Measurements from ENCODE around the gene CCDC191.
A peak's percentile ranks its signal among the peaks of the same experiment; 100 is the strongest.

The CCDC191 gene

DNA sequence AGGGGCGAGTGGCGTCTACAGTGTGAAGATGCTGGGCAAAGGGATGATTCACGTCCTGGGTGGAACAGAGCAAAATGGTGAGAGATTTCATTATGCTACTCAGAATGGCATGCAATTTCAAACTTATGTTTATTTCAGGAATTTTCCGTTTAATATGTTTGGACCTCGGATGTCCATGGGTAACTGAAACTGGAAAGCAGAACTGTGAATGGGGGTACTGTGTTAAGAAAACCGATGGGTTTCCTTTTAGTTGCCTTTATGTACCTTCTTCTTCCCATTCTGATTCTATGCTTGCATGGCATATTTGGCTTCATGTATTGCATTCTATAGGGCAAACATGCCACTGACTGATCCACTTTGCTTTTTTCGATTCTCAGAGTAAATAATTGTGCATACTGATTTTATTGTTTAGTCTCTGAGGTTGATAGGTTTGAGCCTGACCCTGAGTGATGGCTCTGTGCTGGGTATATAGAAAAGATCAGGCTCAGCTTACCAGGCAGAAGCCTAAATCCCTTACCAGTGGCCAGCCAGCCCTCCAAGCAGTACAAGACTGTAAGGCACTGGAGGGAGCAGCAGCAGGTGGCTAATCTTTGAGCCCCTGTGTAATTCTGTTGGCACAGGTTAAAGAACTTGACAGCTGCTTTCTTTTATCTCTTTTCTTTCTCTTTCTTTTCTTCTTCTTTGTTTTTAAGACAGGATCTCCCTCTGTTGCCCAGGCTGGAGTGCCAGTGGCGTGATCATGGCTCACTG, 4.8 kb upstream of the CCDC191 start:
- peaks cover 8 to 23% of the 10 kb centered on the region in 2 donors for H3K4me1 ChIP-seq (ENCODE audit: control insufficient read depth in 1 of 2, insufficient read depth in 2 of 2, low read length in 2 of 2)
- H3K27me3 ChIP-seq (ENCODE audit: control insufficient read depth in 1 of 2, insufficient read depth in 2 of 2, low read length in 2 of 2): no peaks in the 10 kb centered on the region
- no peak overlapping the region for H3K4me3 ChIP-seq (ENCODE audit: low read depth in 1 of 2, low read length in 2 of 2)
- H3K9me3 ChIP-seq (ENCODE audit: control insufficient read depth in 1 of 2, low read length in 2 of 2): no peaks in the 10 kb centered on the region
- no peak overlapping the region for H3K27ac ChIP-seq (ENCODE audit: low read depth, low read length)
- no peak overlapping the region for H3K9ac ChIP-seq (ENCODE audit: low read depth in 1 of 2, low read length in 2 of 2)
- peaks cover 6% of the 10 kb centered on the region in 2 donors for H3K36me3 ChIP-seq (ENCODE audit: control insufficient read depth in 1 of 2, insufficient read depth in 2 of 2, low read length in 2 of 2)

DNA sequence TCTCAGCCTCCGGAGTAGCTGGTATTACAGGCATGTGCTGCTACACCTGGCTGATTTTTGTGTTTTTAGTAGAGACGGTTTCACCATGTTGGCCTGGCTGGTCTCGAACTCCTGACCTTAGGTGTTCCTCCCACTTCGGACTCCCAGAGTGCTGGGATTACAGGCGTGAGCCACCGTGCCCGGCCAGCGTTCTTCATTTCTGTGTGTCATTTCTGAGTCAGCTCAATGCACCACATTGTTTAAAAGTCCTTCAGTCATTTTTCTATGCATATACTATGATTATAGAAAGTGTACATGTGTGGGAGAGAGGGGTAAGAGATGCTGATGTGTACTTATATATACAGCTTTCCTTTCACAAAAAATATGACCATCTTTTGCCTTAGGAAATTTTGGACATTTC, 2.3 kb upstream of the CCDC191 start:
- no peak overlapping the region for H3K27ac ChIP-seq (ENCODE audit: low read depth, low read length)
- no peaks in the 10 kb centered on the region for H3K9me3 ChIP-seq (ENCODE audit: control insufficient read depth in 1 of 2, low read length in 2 of 2)
- H3K27me3 ChIP-seq (ENCODE audit: control insufficient read depth in 1 of 2, insufficient read depth in 2 of 2, low read length in 2 of 2): no peaks in the 10 kb centered on the region
- H3K36me3 ChIP-seq (ENCODE audit: control insufficient read depth in 1 of 2, insufficient read depth in 2 of 2, low read length in 2 of 2): no peaks in the 10 kb centered on the region
- H3K4me3 ChIP-seq (ENCODE audit: low read depth in 1 of 2, low read length in 2 of 2): no peak overlapping the region
- H3K9ac ChIP-seq (ENCODE audit: low read depth in 1 of 2, low read length in 2 of 2): no peak overlapping the region
- peaks cover 13 to 29% of the 10 kb centered on the region in 2 donors for H3K4me1 ChIP-seq (ENCODE audit: control insufficient read depth in 1 of 2, insufficient read depth in 2 of 2, low read length in 2 of 2)

DNA sequence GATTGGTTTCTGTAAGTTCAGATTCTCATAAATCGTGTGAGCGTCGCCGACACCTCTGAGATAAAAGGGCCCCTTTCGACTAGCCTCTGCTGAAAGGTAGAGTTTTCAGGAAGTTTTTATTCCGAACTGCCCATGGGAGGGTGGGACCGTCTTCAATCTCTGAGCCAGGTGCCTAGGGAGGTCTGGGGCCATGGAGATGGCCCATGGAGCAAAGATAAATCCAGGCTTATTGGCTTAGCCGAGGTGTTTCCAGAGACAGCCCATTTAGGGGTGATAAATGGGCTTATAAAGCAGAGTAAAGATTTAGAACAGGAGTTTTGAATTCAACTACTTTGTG, 653 bp upstream of the CCDC191 start:
- no peaks in the 10 kb centered on the region for H3K36me3 ChIP-seq (ENCODE audit: control insufficient read depth in 1 of 2, insufficient read depth in 2 of 2, low read length in 2 of 2)
- no peaks in the 10 kb centered on the region for H3K27me3 ChIP-seq (ENCODE audit: control insufficient read depth in 1 of 2, insufficient read depth in 2 of 2, low read length in 2 of 2)
- peaks cover 13 to 29% of the 10 kb centered on the region in 2 donors for H3K4me1 ChIP-seq (ENCODE audit: control insufficient read depth in 1 of 2, insufficient read depth in 2 of 2, low read length in 2 of 2)
- no peaks in the 10 kb centered on the region for H3K9me3 ChIP-seq (ENCODE audit: control insufficient read depth in 1 of 2, low read length in 2 of 2)
- peak overlapping the region; percentile 95 to 99 for H3K4me3 ChIP-seq (ENCODE audit: low read depth in 1 of 2, low read length in 2 of 2)
- peak overlapping the region; percentile 58 to 83 for H3K9ac ChIP-seq (ENCODE audit: low read depth in 1 of 2, low read length in 2 of 2)
- peak overlapping the region; percentile 42 for H3K27ac ChIP-seq (ENCODE audit: low read depth, low read length)

DNA sequence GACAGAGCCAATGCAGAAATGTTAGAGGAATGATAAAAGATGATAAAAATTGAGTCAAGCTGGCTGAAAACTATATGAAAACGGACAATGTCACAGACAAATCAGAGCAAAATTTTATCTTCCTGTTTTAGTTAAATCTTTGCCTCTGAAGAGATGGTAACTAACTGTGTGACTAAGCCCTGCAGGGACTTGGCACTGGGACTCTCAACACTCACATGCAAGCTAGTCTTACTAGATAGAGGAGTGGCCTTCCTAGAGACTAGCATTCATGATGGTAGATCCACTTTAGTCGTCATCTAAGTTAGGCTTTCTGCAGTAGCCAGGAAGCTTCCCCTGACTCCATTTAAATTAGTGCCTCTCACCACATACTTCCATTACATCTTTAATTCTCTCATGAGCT, 4.1 kb downstream of the CCDC191 start:
- Histone ChIP-seq H3K27me3 (ENCODE audit: control insufficient read depth in 1 of 2, insufficient read depth in 2 of 2, low read length in 2 of 2) (no peaks in the 10 kb centered on the region), H3K36me3 (ENCODE audit: control insufficient read depth in 1 of 2, insufficient read depth in 2 of 2, low read length in 2 of 2) (no peaks in the 10 kb centered on the region), H3K4me1 (ENCODE audit: control insufficient read depth in 1 of 2, insufficient read depth in 2 of 2, low read length in 2 of 2) (peaks cover 5 to 9% of the 10 kb centered on the region in 2 donors), H3K9ac (ENCODE audit: low read depth in 1 of 2, low read length in 2 of 2) (no peak overlapping the region), H3K9me3 (ENCODE audit: control insufficient read depth in 1 of 2, low read length in 2 of 2) (no peaks in the 10 kb centered on the region), H3K4me3 (ENCODE audit: low read depth in 1 of 2, low read length in 2 of 2) (no peak overlapping the region), H3K27ac (ENCODE audit: low read depth, low read length) (no peak overlapping the region)

DNA sequence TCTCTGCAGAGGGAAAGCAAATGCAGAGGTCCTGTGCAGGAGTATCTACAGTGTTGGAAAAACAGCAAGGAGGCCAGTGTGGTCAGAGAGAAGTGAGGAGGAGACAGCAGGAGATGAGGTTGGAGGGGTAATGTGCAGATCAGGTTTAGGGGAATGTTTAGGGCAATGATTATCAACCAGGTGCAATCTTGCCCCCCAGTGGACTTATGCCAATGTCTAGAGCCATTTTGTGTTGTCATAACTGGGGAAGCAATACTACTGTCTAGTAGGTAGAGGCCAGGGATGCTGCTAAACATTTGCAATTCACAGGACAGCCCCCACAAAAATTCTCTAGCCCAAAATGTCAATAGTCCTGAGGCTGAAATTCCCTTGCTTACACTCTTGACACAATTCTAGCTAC, 13.1 kb downstream of the CCDC191 start:
- H3K4me1 ChIP-seq (ENCODE audit: control insufficient read depth in 1 of 2, insufficient read depth in 2 of 2, low read length in 2 of 2): no peaks in the 10 kb centered on the region
- no peak overlapping the region for H3K4me3 ChIP-seq (ENCODE audit: low read depth in 1 of 2, low read length in 2 of 2)
- no peaks in the 10 kb centered on the region for H3K9me3 ChIP-seq (ENCODE audit: control insufficient read depth in 1 of 2, low read length in 2 of 2)
- H3K27me3 ChIP-seq (ENCODE audit: control insufficient read depth in 1 of 2, insufficient read depth in 2 of 2, low read length in 2 of 2): no peaks in the 10 kb centered on the region
- no peak overlapping the region for H3K27ac ChIP-seq (ENCODE audit: low read depth, low read length)
- H3K36me3 ChIP-seq (ENCODE audit: control insufficient read depth in 1 of 2, insufficient read depth in 2 of 2, low read length in 2 of 2): peaks cover 0 to 2% of the 10 kb centered on the region in 2 donors
- no peak overlapping the region for H3K9ac ChIP-seq (ENCODE audit: low read depth in 1 of 2, low read length in 2 of 2)

DNA sequence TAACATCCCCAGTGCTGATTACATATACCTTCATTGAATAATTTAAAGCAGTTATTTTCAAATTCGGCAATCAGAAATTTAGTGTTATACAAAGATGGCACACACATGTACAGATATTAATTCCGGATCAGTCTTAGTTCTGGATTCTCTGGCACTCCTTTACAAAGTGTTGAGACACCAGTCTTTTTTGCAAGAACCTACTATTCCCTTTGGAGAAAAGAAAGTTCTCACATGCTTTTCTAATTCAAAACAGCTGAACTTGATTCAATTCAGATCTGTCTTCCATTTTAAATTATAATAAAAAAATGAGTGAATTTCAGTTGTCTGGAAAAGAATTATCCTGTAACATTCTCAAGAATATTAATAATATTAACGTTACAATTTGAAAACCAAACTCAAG, 20.4 kb downstream of the CCDC191 start:
- H3K4me1 ChIP-seq (ENCODE audit: control insufficient read depth in 1 of 2, insufficient read depth in 2 of 2, low read length in 2 of 2): no peaks in the 10 kb centered on the region
- no peaks in the 10 kb centered on the region for H3K9me3 ChIP-seq (ENCODE audit: control insufficient read depth in 1 of 2, low read length in 2 of 2)
- H3K27ac ChIP-seq (ENCODE audit: low read depth, low read length): no peak overlapping the region
- H3K27me3 ChIP-seq (ENCODE audit: control insufficient read depth in 1 of 2, insufficient read depth in 2 of 2, low read length in 2 of 2): no peaks in the 10 kb centered on the region
- no peak overlapping the region for H3K4me3 ChIP-seq (ENCODE audit: low read depth in 1 of 2, low read length in 2 of 2)
- H3K36me3 ChIP-seq (ENCODE audit: control insufficient read depth in 1 of 2, insufficient read depth in 2 of 2, low read length in 2 of 2): peaks cover 0 to 7% of the 10 kb centered on the region in 2 donors
- H3K9ac ChIP-seq (ENCODE audit: low read depth in 1 of 2, low read length in 2 of 2): no peak overlapping the region

DNA sequence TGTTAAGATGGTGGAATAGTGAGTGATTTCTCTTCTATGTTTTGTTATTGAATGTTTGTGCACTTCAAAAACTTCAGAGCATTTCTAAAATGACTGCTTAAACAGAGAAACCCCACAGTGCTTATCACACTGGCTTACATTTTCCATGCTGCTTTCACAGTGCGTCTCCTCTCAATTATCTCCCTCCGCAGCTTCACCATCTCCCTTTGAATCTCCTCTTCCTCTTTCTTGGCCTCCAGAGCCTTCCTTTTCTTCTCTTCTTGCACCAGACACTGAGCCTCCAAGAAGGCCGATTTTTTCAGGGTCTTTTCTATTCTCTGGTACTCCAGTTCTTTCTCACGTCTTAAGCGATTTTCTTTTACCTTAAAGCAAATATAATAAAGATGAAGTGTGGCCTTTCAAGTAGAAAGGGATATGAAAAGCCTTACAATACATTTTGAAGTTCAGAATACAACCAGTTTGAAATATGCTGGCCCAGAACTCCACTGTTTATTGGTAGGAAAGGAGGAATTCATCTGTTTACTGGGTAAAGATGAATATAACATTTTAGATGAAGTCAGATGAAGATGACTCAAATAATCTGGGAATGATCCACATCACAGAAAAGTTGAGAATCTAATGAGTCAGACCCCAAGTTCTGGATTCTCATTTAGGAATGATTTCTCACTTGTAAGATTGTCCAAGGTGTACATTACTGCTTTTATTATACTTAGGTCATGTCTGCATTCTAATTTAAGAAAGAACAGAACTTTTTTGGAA, 21.4 kb downstream of the CCDC191 start:
- H3K4me1 ChIP-seq (ENCODE audit: control insufficient read depth in 1 of 2, insufficient read depth in 2 of 2, low read length in 2 of 2): no peaks in the 10 kb centered on the region
- H3K4me3 ChIP-seq (ENCODE audit: low read depth in 1 of 2, low read length in 2 of 2): no peak overlapping the region
- H3K9me3 ChIP-seq (ENCODE audit: control insufficient read depth in 1 of 2, low read length in 2 of 2): no peaks in the 10 kb centered on the region
- H3K36me3 ChIP-seq (ENCODE audit: control insufficient read depth in 1 of 2, insufficient read depth in 2 of 2, low read length in 2 of 2): peaks cover 0 to 7% of the 10 kb centered on the region in 2 donors
- no peaks in the 10 kb centered on the region for H3K27me3 ChIP-seq (ENCODE audit: control insufficient read depth in 1 of 2, insufficient read depth in 2 of 2, low read length in 2 of 2)
- no peak overlapping the region for H3K9ac ChIP-seq (ENCODE audit: low read depth in 1 of 2, low read length in 2 of 2)
- H3K27ac ChIP-seq (ENCODE audit: low read depth, low read length): no peak overlapping the region

DNA sequence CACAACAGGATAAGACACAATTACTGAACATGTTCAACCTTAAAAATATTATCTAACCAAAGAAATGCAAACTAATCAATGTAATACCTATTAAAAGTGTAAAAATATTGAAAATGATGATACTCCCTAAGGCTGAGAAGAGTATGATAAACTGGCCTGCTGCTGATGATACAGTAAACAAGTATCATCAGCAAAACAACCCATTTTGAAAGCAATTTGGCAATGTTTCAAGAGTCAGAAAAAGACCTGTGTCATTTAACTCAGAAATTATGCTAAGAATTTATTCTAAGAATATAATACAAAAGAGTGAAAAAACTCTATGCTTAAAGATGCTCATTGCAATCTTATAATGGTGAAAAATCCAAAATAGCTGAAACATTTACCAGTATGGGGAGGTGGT, 22.1 kb downstream of the CCDC191 start:
- Histone ChIP-seq H3K27ac (ENCODE audit: low read depth, low read length) (no peak overlapping the region), H3K4me1 (ENCODE audit: control insufficient read depth in 1 of 2, insufficient read depth in 2 of 2, low read length in 2 of 2) (no peaks in the 10 kb centered on the region), H3K4me3 (ENCODE audit: low read depth in 1 of 2, low read length in 2 of 2) (no peak overlapping the region), H3K9ac (ENCODE audit: low read depth in 1 of 2, low read length in 2 of 2) (no peak overlapping the region), H3K27me3 (ENCODE audit: control insufficient read depth in 1 of 2, insufficient read depth in 2 of 2, low read length in 2 of 2) (no peaks in the 10 kb centered on the region), H3K36me3 (ENCODE audit: control insufficient read depth in 1 of 2, insufficient read depth in 2 of 2, low read length in 2 of 2) (peaks cover 0 to 7% of the 10 kb centered on the region in 2 donors), H3K9me3 (ENCODE audit: control insufficient read depth in 1 of 2, low read length in 2 of 2) (no peaks in the 10 kb centered on the region)

DNA sequence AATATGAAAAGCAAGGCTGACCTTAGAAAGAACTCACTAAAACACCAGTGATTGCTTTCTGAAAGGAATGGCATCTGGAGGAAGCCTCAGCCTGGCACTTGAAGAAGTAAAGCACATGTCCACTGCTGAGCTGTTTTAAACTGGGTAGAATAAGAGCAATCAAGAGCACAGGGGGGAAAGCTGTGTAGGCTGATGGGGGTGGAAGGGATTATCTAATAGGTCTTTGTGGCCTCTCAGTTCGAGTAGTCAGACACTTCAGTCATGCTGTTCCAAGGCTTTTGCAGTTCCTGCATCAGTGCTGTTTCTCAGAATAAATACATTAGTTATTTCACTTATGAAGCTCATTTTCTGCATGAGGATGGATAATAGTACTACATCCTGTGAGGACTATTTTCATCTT, 22.6 kb downstream of the CCDC191 start:
- no peak overlapping the region for H3K27ac ChIP-seq (ENCODE audit: low read depth, low read length)
- H3K9ac ChIP-seq (ENCODE audit: low read depth in 1 of 2, low read length in 2 of 2): no peak overlapping the region
- H3K9me3 ChIP-seq (ENCODE audit: control insufficient read depth in 1 of 2, low read length in 2 of 2): no peaks in the 10 kb centered on the region
- no peaks in the 10 kb centered on the region for H3K27me3 ChIP-seq (ENCODE audit: control insufficient read depth in 1 of 2, insufficient read depth in 2 of 2, low read length in 2 of 2)
- no peak overlapping the region for H3K4me3 ChIP-seq (ENCODE audit: low read depth in 1 of 2, low read length in 2 of 2)
- no peaks in the 10 kb centered on the region for H3K4me1 ChIP-seq (ENCODE audit: control insufficient read depth in 1 of 2, insufficient read depth in 2 of 2, low read length in 2 of 2)
- peaks cover 0 to 7% of the 10 kb centered on the region in 2 donors for H3K36me3 ChIP-seq (ENCODE audit: control insufficient read depth in 1 of 2, insufficient read depth in 2 of 2, low read length in 2 of 2)

DNA sequence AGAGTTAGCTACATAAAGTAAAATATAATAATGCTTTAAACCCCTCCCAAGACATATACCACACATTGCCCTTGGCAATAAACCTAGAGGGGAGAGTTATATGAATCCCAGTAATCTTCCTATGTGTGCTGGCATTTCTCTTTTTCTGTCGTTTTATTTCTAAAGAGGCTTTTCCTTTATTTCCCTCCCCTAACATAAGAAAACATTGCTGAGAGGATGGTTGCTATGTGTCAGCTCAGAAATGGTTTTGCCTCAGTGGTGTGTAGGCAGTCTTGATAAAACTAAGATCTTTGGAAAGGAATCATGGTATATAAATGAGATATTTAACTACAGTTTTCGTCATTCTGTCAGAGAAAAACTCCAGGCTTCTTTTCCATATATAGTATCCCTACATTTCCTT, 30.0 kb downstream of the CCDC191 start:
- no peak overlapping the region for H3K4me3 ChIP-seq (ENCODE audit: low read depth in 1 of 2, low read length in 2 of 2)
- no peaks in the 10 kb centered on the region for H3K27me3 ChIP-seq (ENCODE audit: control insufficient read depth in 1 of 2, insufficient read depth in 2 of 2, low read length in 2 of 2)
- H3K36me3 ChIP-seq (ENCODE audit: control insufficient read depth in 1 of 2, insufficient read depth in 2 of 2, low read length in 2 of 2): no peaks in the 10 kb centered on the region
- no peaks in the 10 kb centered on the region for H3K9me3 ChIP-seq (ENCODE audit: control insufficient read depth in 1 of 2, low read length in 2 of 2)
- no peak overlapping the region for H3K9ac ChIP-seq (ENCODE audit: low read depth in 1 of 2, low read length in 2 of 2)
- no peak overlapping the region for H3K27ac ChIP-seq (ENCODE audit: low read depth, low read length)
- no peaks in the 10 kb centered on the region for H3K4me1 ChIP-seq (ENCODE audit: control insufficient read depth in 1 of 2, insufficient read depth in 2 of 2, low read length in 2 of 2)

Measured in duodenal mucosa (tissue), 2 donors.